Gastroesophageal sphincter (tissue), 3 donors: Measurements from ENCODE around the gene SFSWAP.

ENCODE experiments used
- CTCF ChIP-seq, 4 experiments: fragments of 200-600 bp in 2 of 4; fragments of 450-650 bp in 2 of 4; sonication (generic) in 1 of 4; IDR thresholded peaks; one replicate each; pipeline ENCODE4 v1.5.1; 2017 to 2019; ENCODE audit warnings: antibody characterized with exemption in 4 of 4, mild to moderate bottlenecking in 2 of 4, moderate library complexity in 2 of 4
- POLR2A ChIP-seq, 2 donors: fragments of 450-650 bp; IDR thresholded peaks; one replicate each; pipeline ENCODE4 v1.6.1; 2017; ENCODE audit warnings: antibody characterized with exemption in 2 of 2, mild to moderate bottlenecking in 2 of 2, moderate library complexity in 1 of 2
- POLR2AphosphoS5 ChIP-seq: sonication (generic); formaldehyde crosslinking; IDR thresholded peaks from one replicate; pipeline ENCODE4 v1.6.1; 2017; ENCODE audit warnings: antibody characterized with exemption

- TF ChIP-seq CTCF (IDR thresholded peaks at IDR 0.05) (no peak), POLR2A (IDR thresholded peaks at IDR 0.05) (no peak), POLR2AphosphoS5 (no peak)
Measured at GRCh38 chr12:131832321-131833231, 121.7 kb downstream of the SFSWAP start.
